ENCODE results near the gene GRPEL1. TPM values are rescaled to one million over a fixed set of nuclear protein-coding genes. Genes with fewer than 3 reads are reported as not detected.
A peak's percentile ranks its signal among the peaks of the same experiment; 100 is the strongest.

GRPEL1 gene
- total and polyA plus RNA-seq, 3 donors from 2014 or later: 40.8 to 88.6 (median 58.5) TPM

- no peaks in the 10 kb centered on the region for H3K27me3 ChIP-seq
- no peak for DNase-seq
- peak overlapping the region; percentile 9 to 92 for H3K27ac ChIP-seq
- no peak for TF ChIP-seq POLR2A (IDR thresholded peaks at IDR 0.05)
- TF ChIP-seq, protein P1, sequence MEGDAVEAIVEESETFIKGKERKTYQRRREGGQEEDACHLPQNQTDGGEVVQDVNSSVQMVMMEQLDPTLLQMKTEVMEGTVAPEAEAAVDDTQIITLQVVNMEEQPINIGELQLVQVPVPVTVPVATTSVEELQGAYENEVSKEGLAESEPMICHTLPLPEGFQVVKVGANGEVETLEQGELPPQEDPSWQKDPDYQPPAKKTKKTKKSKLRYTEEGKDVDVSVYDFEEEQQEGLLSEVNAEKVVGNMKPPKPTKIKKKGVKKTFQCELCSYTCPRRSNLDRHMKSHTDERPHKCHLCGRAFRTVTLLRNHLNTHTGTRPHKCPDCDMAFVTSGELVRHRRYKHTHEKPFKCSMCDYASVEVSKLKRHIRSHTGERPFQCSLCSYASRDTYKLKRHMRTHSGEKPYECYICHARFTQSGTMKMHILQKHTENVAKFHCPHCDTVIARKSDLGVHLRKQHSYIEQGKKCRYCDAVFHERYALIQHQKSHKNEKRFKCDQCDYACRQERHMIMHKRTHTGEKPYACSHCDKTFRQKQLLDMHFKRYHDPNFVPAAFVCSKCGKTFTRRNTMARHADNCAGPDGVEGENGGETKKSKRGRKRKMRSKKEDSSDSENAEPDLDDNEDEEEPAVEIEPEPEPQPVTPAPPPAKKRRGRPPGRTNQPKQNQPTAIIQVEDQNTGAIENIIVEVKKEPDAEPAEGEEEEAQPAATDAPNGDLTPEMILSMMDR (IDR thresholded peaks at IDR 0.05): no peak
- 71 to 88% methylated on average over 9 of the region's 9 CpGs for WGBS, 2 donors
- intact Hi-C loops (cut with DNase I; ENCODE audit: low total_unique reads): no loop called here
- H3K4me1 ChIP-seq: peaks cover 52% of the 10 kb centered on the region
- no peaks in the 10 kb centered on the region for H3K9me3 ChIP-seq
- no peaks in the 10 kb centered on the region for H3K36me3 ChIP-seq (ENCODE audit: low read depth, missing control alignments)
- H3K4me3 ChIP-seq: no peak overlapping the region
Measured at GRCh38 chr4:7046971-7047370, 20.9 kb downstream of the GRPEL1 start.

GRCh38 chr4:7045961-7046921 lies 21.6 kb downstream of the GRPEL1 start:
- WGBS, 2 donors: 58 to 64% methylated on average over 23 of the region's 23 CpGs
- peaks cover 54% of the 10 kb centered on the region for H3K4me1 ChIP-seq
- H3K27me3 ChIP-seq: no peaks in the 10 kb centered on the region
- peak overlapping the region; percentile 9 to 92 for H3K27ac ChIP-seq
- no peaks in the 10 kb centered on the region for H3K9me3 ChIP-seq
- TF ChIP-seq, protein P1 (IDR thresholded peaks at IDR 0.05): no peak
- TF ChIP-seq POLR2A (IDR thresholded peaks at IDR 0.05): no peak
- DNase-seq: no peak
- no peaks in the 10 kb centered on the region for H3K36me3 ChIP-seq (ENCODE audit: low read depth, missing control alignments)
- H3K4me3 ChIP-seq: no peak overlapping the region
- intact Hi-C loops (cut with DNase I; ENCODE audit: low total_unique reads): no loop called here

- H3K27me3 ChIP-seq: no peaks in the 10 kb centered on the region
- no peak for DNase-seq
- intact Hi-C loops (cut with DNase I; ENCODE audit: low total_unique reads): no loop called here
- H3K36me3 ChIP-seq (ENCODE audit: low read depth, missing control alignments): no peaks in the 10 kb centered on the region
- peak overlapping the region; percentile 92 to 93 for H3K27ac ChIP-seq
- TF ChIP-seq, protein P1 (IDR thresholded peaks at IDR 0.05): no peak
- no peak for TF ChIP-seq POLR2A (IDR thresholded peaks at IDR 0.05)
- H3K4me1 ChIP-seq: peaks cover 52% of the 10 kb centered on the region
- WGBS, 2 donors: 51 to 55% methylated on average over 8 of the region's 8 CpGs
- no peaks in the 10 kb centered on the region for H3K9me3 ChIP-seq
- no peak overlapping the region for H3K4me3 ChIP-seq
Measured at GRCh38 chr4:7045553-7045952, 22.3 kb downstream of the GRPEL1 start.

GRCh38 chr4:7044137-7044930 lies 23.5 kb downstream of the GRPEL1 start:
- peaks cover 43% of the 10 kb centered on the region for H3K4me1 ChIP-seq

More at GRCh38 chr4:7044137-7044930, 23.5 kb downstream of the GRPEL1 start:
- H3K36me3 ChIP-seq (ENCODE audit: low read depth, missing control alignments): no peaks in the 10 kb centered on the region
- no peaks in the 10 kb centered on the region for H3K27me3 ChIP-seq
- intact Hi-C loops (cut with DNase I; ENCODE audit: low total_unique reads): no loop called here
- H3K27ac ChIP-seq: peak overlapping the region; percentile 92 to 93
- H3K4me3 ChIP-seq: peak overlapping the region; percentile 96 to 99
- TF ChIP-seq, protein P1 (IDR thresholded peaks at IDR 0.05): no peak
- no peak for TF ChIP-seq POLR2A (IDR thresholded peaks at IDR 0.05)
- peak; percentile 74 for DNase-seq
- no peaks in the 10 kb centered on the region for H3K9me3 ChIP-seq
- 4 to 6% methylated on average over 22 to 27 of the region's 29 CpGs for WGBS, 2 donors

Data from testis (tissue), 3 donors.